Tibial artery (tissue), 4 donors: ENCODE measurements around the gene ACTL6B.

Experiments used
- DNase-seq, 2 donors: peaks; one replicate each; pipeline ENCODE4 v3.0.0-alpha.2; 2019
- H3K27ac ChIP-seq, 2 donors: fragments of 200-600 bp; sonication (generic) in 1 of 2; 1 replicate in 1 of 2; 2 replicates in 1 of 2; pipeline ENCODE4 v1.5.1; 2018 to 2019; ENCODE audit warnings: mild to moderate bottlenecking in 1 of 2
- H3K27me3 ChIP-seq, 2 donors: fragments of 200-600 bp; sonication (generic) in 1 of 2; one replicate each; pipeline versions ENCODE4 v1.5.1 to v1.6.0; 2016 to 2019
- H3K36me3 ChIP-seq, 3 donors: fragments of 200-600 bp; sonication (generic) in 2 of 3; one replicate each; pipeline ENCODE4 v1.5.1; 2016 to 2019; ENCODE audit warnings: mild to moderate bottlenecking in 2 of 3
- H3K4me1 ChIP-seq, 4 donors: fragments of 200-600 bp; sonication (generic) in 2 of 4; 1 replicate in 3 of 4; 2 replicates in 1 of 4; pipeline ENCODE4 v1.5.1; 2016 to 2019
- H3K4me3 ChIP-seq, 2 donors: fragments of 200-600 bp; sonication (generic) in 1 of 2; 1 replicate in 1 of 2; 2 replicates in 1 of 2; pipeline ENCODE4 v1.5.1; 2018 to 2019; ENCODE audit warnings: mild to moderate bottlenecking in 2 of 2
- H3K9me3 ChIP-seq, 3 donors: fragments of 200-600 bp; sonication (generic) in 1 of 3; one replicate each; pipeline ENCODE4 v1.5.1; 2016 to 2019
- intact Hi-C: fragments of 100-400 bp; cut with DNase I; formaldehyde crosslinking; loops from one replicate; pipeline ENCODE4 v1.15.0; 2023; ENCODE audit warnings: low total_unique reads
- TF ChIP-seq, protein P1 (sequence below), 2 experiments: fragments of 200-600 bp in 1 of 2; fragments of 450-650 bp in 1 of 2; IDR thresholded peaks; one replicate each; pipeline ENCODE4 v1.5.1; 2017 to 2019; ENCODE audit warnings: antibody characterized with exemption in 2 of 2, mild to moderate bottlenecking in 1 of 2, moderate library complexity in 1 of 2

The ACTL6B gene

DNA sequence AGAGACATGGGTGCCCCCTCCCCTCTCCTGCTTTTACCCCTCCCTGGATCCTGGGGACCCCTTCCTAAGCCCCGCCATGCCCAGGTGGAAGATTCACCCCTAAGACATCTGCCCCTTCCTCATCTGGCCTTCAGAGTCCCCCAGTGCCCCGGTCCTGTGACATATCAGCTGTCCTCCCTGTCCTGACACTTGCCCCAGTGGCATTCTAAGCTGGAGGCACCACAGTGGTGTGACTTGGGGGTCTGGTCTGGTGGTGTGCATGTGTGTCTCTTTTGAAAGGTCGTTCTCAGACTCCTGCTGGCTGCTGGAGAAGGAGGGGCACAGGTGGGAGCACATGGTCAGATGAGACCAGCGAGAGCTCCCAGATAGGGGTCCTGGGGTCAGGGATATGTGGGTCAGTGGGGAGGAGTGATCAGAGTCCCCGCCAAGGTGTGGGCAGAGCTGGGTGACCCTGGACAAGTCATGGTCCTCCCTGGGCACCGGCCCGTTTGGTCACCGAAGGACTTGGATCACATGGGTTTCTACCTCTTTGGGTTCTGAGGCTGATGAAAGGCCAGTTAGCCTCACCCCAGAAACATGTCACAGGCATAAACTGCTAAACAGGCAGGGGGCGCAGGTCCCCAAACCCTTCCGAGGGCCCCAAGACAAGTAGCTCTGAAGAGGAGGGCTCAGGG is 14.3 kb downstream of the ACTL6B start:
- H3K4me3 ChIP-seq, result no peak overlapping the region
- intact Hi-C loops, result no loop called here
- DNase-seq, result no peak
- TF ChIP-seq, protein P1, sequence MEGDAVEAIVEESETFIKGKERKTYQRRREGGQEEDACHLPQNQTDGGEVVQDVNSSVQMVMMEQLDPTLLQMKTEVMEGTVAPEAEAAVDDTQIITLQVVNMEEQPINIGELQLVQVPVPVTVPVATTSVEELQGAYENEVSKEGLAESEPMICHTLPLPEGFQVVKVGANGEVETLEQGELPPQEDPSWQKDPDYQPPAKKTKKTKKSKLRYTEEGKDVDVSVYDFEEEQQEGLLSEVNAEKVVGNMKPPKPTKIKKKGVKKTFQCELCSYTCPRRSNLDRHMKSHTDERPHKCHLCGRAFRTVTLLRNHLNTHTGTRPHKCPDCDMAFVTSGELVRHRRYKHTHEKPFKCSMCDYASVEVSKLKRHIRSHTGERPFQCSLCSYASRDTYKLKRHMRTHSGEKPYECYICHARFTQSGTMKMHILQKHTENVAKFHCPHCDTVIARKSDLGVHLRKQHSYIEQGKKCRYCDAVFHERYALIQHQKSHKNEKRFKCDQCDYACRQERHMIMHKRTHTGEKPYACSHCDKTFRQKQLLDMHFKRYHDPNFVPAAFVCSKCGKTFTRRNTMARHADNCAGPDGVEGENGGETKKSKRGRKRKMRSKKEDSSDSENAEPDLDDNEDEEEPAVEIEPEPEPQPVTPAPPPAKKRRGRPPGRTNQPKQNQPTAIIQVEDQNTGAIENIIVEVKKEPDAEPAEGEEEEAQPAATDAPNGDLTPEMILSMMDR (IDR thresholded peaks at IDR 0.05), result no peak
- peaks cover 0 to 54% of the 10 kb centered on the region in 2 donors for H3K27me3 ChIP-seq
- H3K27ac ChIP-seq, result no peak overlapping the region
- no peaks in the 10 kb centered on the region for H3K9me3 ChIP-seq
- no peaks in the 10 kb centered on the region for H3K4me1 ChIP-seq
- H3K36me3 ChIP-seq, result no peaks in the 10 kb centered on the region

DNA sequence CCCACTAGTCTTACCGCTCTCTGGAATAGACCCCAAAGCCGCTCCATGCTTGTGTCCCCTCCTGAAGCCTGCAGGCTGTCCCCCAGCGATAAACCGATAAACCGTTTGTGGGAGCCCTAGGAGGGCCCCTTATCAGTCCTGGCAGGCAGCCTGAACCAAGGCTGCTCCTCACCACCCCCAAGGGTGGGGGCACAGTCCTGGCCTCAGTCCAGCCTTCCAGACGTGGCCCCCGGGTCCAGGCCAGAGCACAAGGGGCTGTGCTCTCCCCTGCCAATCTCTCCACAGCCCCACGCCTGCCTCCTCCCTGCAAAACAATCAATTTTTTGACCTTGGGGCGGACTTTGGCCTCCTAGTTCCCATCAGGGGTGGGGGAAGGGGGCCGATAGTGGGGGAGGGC is 14.8 kb downstream of the ACTL6B start, which contains the start of gene TFR2:
TFR2 (minus strand) TSS at position 90 of the 397 bp plus-strand sequence; CDS start at position 47, 43 bp downstream.
- no peaks in the 10 kb centered on the region for H3K9me3 ChIP-seq
- no peak for DNase-seq
- H3K4me1 ChIP-seq, result no peaks in the 10 kb centered on the region
- peaks cover 0 to 53% of the 10 kb centered on the region in 2 donors for H3K27me3 ChIP-seq
- intact Hi-C loops, result no loop called here
- no peaks in the 10 kb centered on the region for H3K36me3 ChIP-seq
- no peak within 1 kb of the TSS for H3K27ac ChIP-seq
- no peak within 1 kb of the TSS for H3K4me3 ChIP-seq
- TF ChIP-seq, protein P1 (IDR thresholded peaks at IDR 0.05), result no peak

DNA sequence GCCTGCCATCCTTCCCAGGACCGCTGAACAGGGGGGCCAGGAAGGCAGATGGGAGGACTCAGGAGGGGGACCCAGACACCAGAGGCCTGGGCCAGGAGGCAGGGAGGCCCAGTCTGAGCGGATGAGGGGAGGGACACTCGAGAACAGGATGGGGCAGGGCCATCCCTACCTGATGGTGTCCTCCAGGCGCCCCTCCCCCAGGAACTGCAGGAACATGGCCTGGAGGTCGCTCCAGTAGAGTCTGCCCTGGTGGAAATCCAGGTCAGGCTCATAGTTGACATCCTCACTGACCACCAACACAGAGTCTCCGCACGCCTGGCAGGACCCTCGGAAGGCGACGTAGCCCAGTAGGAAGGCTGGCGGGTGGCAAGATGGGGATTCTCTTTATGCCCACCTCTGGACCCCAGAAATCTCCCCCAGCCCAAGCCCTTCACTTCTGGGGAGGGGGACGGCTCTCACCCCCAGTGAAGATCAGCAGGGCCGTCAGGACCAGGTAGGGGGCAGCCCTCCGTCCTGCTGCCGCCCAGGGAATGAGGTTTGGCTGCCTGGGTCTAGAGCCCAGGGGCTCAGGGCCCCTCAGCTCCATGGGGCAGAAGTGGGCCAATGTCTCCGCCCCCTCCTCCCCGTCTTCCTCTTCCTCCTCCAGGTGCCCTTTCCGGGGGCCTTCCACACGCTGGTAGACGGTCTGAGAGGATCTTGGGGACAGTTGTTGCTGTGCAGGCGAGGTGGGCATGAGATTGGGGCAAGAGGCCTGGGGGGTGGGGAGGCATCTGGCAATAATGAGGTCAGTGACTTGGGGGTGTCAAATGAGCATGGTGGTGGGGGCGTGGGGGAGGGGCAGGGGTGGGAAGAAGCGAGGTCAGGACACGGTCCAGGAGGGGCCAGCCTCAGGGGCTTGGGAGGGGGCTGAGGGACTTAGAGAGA is 15.5 kb downstream of the ACTL6B start:
- TF ChIP-seq, protein P1 (IDR thresholded peaks at IDR 0.05), result no peak
- Histone ChIP-seq H3K4me1 (no peaks in the 10 kb centered on the region), H3K9me3 (no peaks in the 10 kb centered on the region), H3K4me3 (no peak overlapping the region), H3K27me3 (peaks cover 0 to 50% of the 10 kb centered on the region in 2 donors), H3K27ac (no peak overlapping the region), H3K36me3 (no peaks in the 10 kb centered on the region)
- no peak for DNase-seq
- intact Hi-C loops, result no loop called here

DNA sequence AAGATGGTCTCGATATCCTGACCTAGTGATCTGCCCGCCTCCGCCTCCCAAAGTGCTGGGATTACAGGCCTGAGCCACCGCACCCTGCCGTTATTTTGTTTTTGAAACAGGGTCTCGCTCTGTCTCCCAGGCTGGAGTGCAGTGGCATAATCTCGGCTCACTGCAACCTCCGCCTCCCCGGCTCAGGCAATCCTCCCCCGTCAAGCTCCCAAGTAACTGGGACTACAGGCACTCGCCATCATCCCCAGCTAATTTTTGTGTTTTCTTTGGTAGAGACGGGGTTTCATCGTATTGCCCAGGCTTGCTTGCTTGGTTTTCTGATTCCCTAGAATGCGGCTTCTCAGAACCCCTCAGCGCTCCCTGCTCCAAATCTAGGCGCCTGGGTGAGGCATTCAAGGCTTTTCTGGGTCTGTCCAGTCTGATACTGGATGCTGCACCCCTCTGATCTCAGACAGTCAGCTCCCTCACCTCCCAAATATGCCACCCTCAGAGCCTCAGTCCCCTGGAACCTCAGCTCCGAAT is 16.2 kb downstream of the ACTL6B start:
- peaks cover 0 to 52% of the 10 kb centered on the region in 2 donors for H3K27me3 ChIP-seq
- intact Hi-C loops, result no loop called here
- no peak for DNase-seq

More for the DNA sequence above, 16.2 kb downstream of the ACTL6B start:
- Histone ChIP-seq H3K4me3 (no peak overlapping the region), H3K36me3 (no peaks in the 10 kb centered on the region), H3K9me3 (no peaks in the 10 kb centered on the region), H3K4me1 (no peaks in the 10 kb centered on the region), H3K27ac (no peak overlapping the region)
- TF ChIP-seq, protein P1 (IDR thresholded peaks at IDR 0.05), result no peak
